Measurements from ENCODE around the gene SNX15.

The SNX15 gene

GRCh38 chr11:65058012-65058411 lies 30.8 kb downstream of the SNX15 start:
- no peak overlapping the region for H3K4me3 ChIP-seq (ENCODE audit: low read depth, low read length)
- no peaks in the 10 kb centered on the region for H3K9me3 ChIP-seq (ENCODE audit: control insufficient read depth, low read length)
- H3K4me2 ChIP-seq (ENCODE audit: low read length), result no peak overlapping the region
- H3K27me3 ChIP-seq (ENCODE audit: control insufficient read depth, insufficient read depth, low read length), result no peaks in the 10 kb centered on the region
- no peak overlapping the region for H3K9ac ChIP-seq
- no peaks in the 10 kb centered on the region for H3K4me1 ChIP-seq
- no peak overlapping the region for H2AFZ ChIP-seq
- H3K27ac ChIP-seq, result no peak overlapping the region
- no peaks in the 10 kb centered on the region for H3K79me2 ChIP-seq
- H3K36me3 ChIP-seq (ENCODE audit: control insufficient read depth, insufficient read depth, low read length), result no peaks in the 10 kb centered on the region
- TF ChIP-seq CTCF (IDR thresholded peaks at IDR 0.05), result no peak

- Histone ChIP-seq H2AFZ (no peak within 1 kb of the TSS), H3K9ac (no peak within 1 kb of the TSS), H3K36me3 (ENCODE audit: control insufficient read depth, insufficient read depth, low read length) (no peaks in the 10 kb centered on the region), H3K4me3 (ENCODE audit: low read depth, low read length) (no peak within 1 kb of the TSS), H3K4me2 (ENCODE audit: low read length) (no peak within 1 kb of the TSS), H3K79me2 (no peaks in the 10 kb centered on the region), H3K27ac (no peak within 1 kb of the TSS), H3K27me3 (ENCODE audit: control insufficient read depth, insufficient read depth, low read length) (no peaks in the 10 kb centered on the region), H3K4me1 (no peaks in the 10 kb centered on the region), H3K9me3 (ENCODE audit: control insufficient read depth, low read length) (no peaks in the 10 kb centered on the region)
- TF ChIP-seq CTCF (IDR thresholded peaks at IDR 0.05), result no peak
Measured at GRCh38 chr11:65058419-65059054, 31.3 kb downstream of the SNX15 start, which contains the start of gene NAALADL1. TSS of gene NAALADL1 (minus strand) at chr11:65058553. CDS start at chr11:65058521, 32 bp downstream.

- no peak overlapping the region for H3K27ac ChIP-seq
- no peaks in the 10 kb centered on the region for H3K79me2 ChIP-seq
- no peak for TF ChIP-seq CTCF (IDR thresholded peaks at IDR 0.05)
- no peaks in the 10 kb centered on the region for H3K27me3 ChIP-seq (ENCODE audit: control insufficient read depth, insufficient read depth, low read length)
- no peaks in the 10 kb centered on the region for H3K36me3 ChIP-seq (ENCODE audit: control insufficient read depth, insufficient read depth, low read length)
- H3K4me3 ChIP-seq (ENCODE audit: low read depth, low read length), result no peak overlapping the region
- no peak overlapping the region for H3K9ac ChIP-seq
- H2AFZ ChIP-seq, result no peak overlapping the region
- no peak overlapping the region for H3K4me2 ChIP-seq (ENCODE audit: low read length)
- no peaks in the 10 kb centered on the region for H3K4me1 ChIP-seq
- no peaks in the 10 kb centered on the region for H3K9me3 ChIP-seq (ENCODE audit: control insufficient read depth, low read length)
Measured at GRCh38 chr11:65059523-65059922, 32.3 kb downstream of the SNX15 start.

GRCh38 chr11:65059959-65060824 lies 33.0 kb downstream of the SNX15 start:
- Histone ChIP-seq H3K9ac (no peak overlapping the region), H3K4me1 (no peaks in the 10 kb centered on the region), H3K4me2 (ENCODE audit: low read length) (no peak overlapping the region), H3K9me3 (ENCODE audit: control insufficient read depth, low read length) (no peaks in the 10 kb centered on the region), H3K36me3 (ENCODE audit: control insufficient read depth, insufficient read depth, low read length) (no peaks in the 10 kb centered on the region), H2AFZ (no peak overlapping the region), H3K4me3 (ENCODE audit: low read depth, low read length) (no peak overlapping the region), H3K27ac (no peak overlapping the region), H3K79me2 (no peaks in the 10 kb centered on the region), H3K27me3 (ENCODE audit: control insufficient read depth, insufficient read depth, low read length) (no peaks in the 10 kb centered on the region)
- no peak for TF ChIP-seq CTCF (IDR thresholded peaks at IDR 0.05)
